HCT116 (cell line): Measurements from ENCODE around the gene KCNQ1OT1. TPM values are rescaled to one million over a fixed set of nuclear protein-coding genes. Genes with fewer than 3 reads are reported as not detected.

ENCODE experiments used
- ATAC-seq: fragments of 200-7000 bp; cut with Tn5 transposase; 2 replicates; pipeline ENCODE4 v1.9.1; 2020; ENCODE audit warnings: mild to moderate bottlenecking, moderate library complexity
- BruUV-seq: library from RNA; stranded (reverse); fragments of 400-500 nt; replicated peaks from 2 replicates; lab custom pipeline; 2021; lab: Mats Ljungman, UMichigan
- CTCF ChIA-PET: fragments of 300-600 bp; sonication (Branson Sonifier 250); formaldehyde crosslinking; loops from one replicate; lab custom pipeline; 2021; ENCODE audit warnings: antibody characterized with exemption; lab: Charles Lee
- POLR2A ChIA-PET: fragments of 300-600, 350-600 bp; sonication (Branson Sonifier 250); formaldehyde crosslinking; loops from one replicate; lab custom pipeline; 2021; ENCODE audit warnings: antibody characterized with exemption; lab: Charles Lee
- RAD21 ChIA-PET, 2 experiments: fragments of 300-600 bp; sonication (Branson Sonifier 250); formaldehyde crosslinking; loops; one replicate each; lab custom pipeline; 2023; ENCODE audit warnings: low total read pairs in 2 of 2; ENCODE audit not compliant: uncharacterized antibody in 2 of 2, unreplicated experiment in 2 of 2, low non-redundant PET in 1 of 2; lab: Charles Lee
- DNase-seq: peaks from one replicate; pipeline ENCODE4 v3.0.0-alpha.2; 2010; ENCODE audit warnings: low read depth, low spot score
- H2AFZ ChIP-seq: fragments of 200-600 bp; shearing (Covaris generic), sonication (generic); 2 replicates; pipeline ENCODE4 v1.6.1; 2017; ENCODE audit warnings: low read depth, mixed run types, mixed read lengths, antibody characterized with exemption, low read length; ENCODE audit not compliant: poor library complexity, severe bottlenecking
- H3K27ac ChIP-seq: 2 replicates; pipeline ENCODE4 v1.5.1; 2012; ENCODE audit warnings: low read depth, low read length
- H3K27me3 ChIP-seq: fragments of 200-600 bp; sonication (generic); 2 replicates; pipeline ENCODE4 v1.6.1; 2016; ENCODE audit warnings: mixed run types, low read length, mixed read lengths; ENCODE audit not compliant: insufficient read depth
- H3K36me3 ChIP-seq, 2 experiments: fragments of 200-500 bp in 1 of 2; fragments of 200-600 bp in 1 of 2; sonication (Bioruptor generic) in 1 of 2; sonication (generic) in 1 of 2; 2 replicates each; pipeline versions ENCODE4 v1.5.1 to v1.6.1; 2014 to 2016; ENCODE audit warnings: low read length in 2 of 2, inconsistent platforms in 1 of 2, mixed read lengths in 1 of 2, mixed run types in 1 of 2; ENCODE audit not compliant: insufficient read depth in 2 of 2, control insufficient read depth in 1 of 2
- H3K4me1 ChIP-seq, 2 experiments: fragments of 200-600 bp in 1 of 2; sonication (generic) in 1 of 2; 2 replicates each; pipeline versions ENCODE4 v1.5.1 to v1.6.1; 2012 to 2017; ENCODE audit warnings: low read length in 2 of 2, inconsistent platforms in 1 of 2, mild to moderate bottlenecking in 1 of 2, mixed read lengths in 1 of 2, mixed run types in 1 of 2, moderate library complexity in 1 of 2; ENCODE audit not compliant: insufficient read depth in 2 of 2, control insufficient read depth in 1 of 2
- H3K4me2 ChIP-seq: fragments of 200-600 bp; sonication (generic); 2 replicates; pipeline ENCODE4 v1.6.1; 2017; ENCODE audit warnings: mixed run types, low read length, mixed read lengths
- H3K4me3 ChIP-seq, 2 experiments: fragments of 200-600 bp in 1 of 2; sonication (generic) in 1 of 2; replicated peaks in 1 of 2; 2 replicates each; pipeline ENCODE4 v1.5.1; 2011 to 2016; ENCODE audit warnings: low read length in 2 of 2, control low read depth in 1 of 2, low read depth in 1 of 2, mild to moderate bottlenecking in 1 of 2, mixed read lengths in 1 of 2, mixed run types in 1 of 2
- H3K79me2 ChIP-seq: fragments of 200-600 bp; sonication (generic); 2 replicates; pipeline ENCODE4 v1.6.1; 2017; ENCODE audit warnings: mild to moderate bottlenecking, mixed run types, low read length, moderate library complexity, mixed read lengths; ENCODE audit not compliant: insufficient read depth
- H3K9ac ChIP-seq: fragments of 200-600 bp; sonication (generic); 2 replicates; pipeline ENCODE4 v1.6.1; 2016; ENCODE audit warnings: low read length, mixed read lengths
- H3K9me2 ChIP-seq: fragments of 200-600 bp; sonication (generic), shearing (Covaris generic); 2 replicates; pipeline ENCODE4 v1.6.1; 2017; ENCODE audit warnings: mixed run types, mild to moderate bottlenecking, moderate library complexity; ENCODE audit not compliant: insufficient read depth
- H3K9me3 ChIP-seq, 2 experiments: fragments of 200-500 bp in 1 of 2; fragments of 200-600 bp in 1 of 2; sonication (Bioruptor generic) in 1 of 2; sonication (generic) in 1 of 2; 2 replicates each; pipeline ENCODE4 v1.6.1; 2014 to 2017; ENCODE audit warnings: low read length in 2 of 2, mixed read lengths in 2 of 2, inconsistent platforms in 1 of 2, low read depth in 1 of 2, mild to moderate bottlenecking in 1 of 2, mixed run types in 1 of 2, moderate library complexity in 1 of 2; ENCODE audit not compliant: control insufficient read depth in 1 of 2, insufficient read depth in 1 of 2
- H4K20me1 ChIP-seq: fragments of 200-600 bp; sonication (generic), shearing (Covaris generic); 2 replicates; pipeline ENCODE4 v1.6.1; 2017; ENCODE audit warnings: mixed run types, mild to moderate bottlenecking, moderate library complexity; ENCODE audit not compliant: insufficient read depth
- ATF3 ChIP-seq: IDR thresholded peaks from 2 replicates; pipeline ENCODE4 v1.6.1; 2012
- CBX3 ChIP-seq: IDR thresholded peaks from 2 replicates; pipeline ENCODE4 v1.6.1; 2012; ENCODE audit warnings: low read depth
- CEBPB ChIP-seq: IDR thresholded peaks from 2 replicates; pipeline ENCODE4 v1.6.1; 2012; ENCODE audit warnings: low read depth
- EGR1 ChIP-seq: IDR thresholded peaks from 2 replicates; pipeline ENCODE4 v1.6.1; 2012; ENCODE audit warnings: low read depth
- ELF1 ChIP-seq: IDR thresholded peaks from 2 replicates; pipeline ENCODE4 v1.6.1; 2012; ENCODE audit warnings: low read depth, borderline replicate concordance
- EZH2 ChIP-seq: fragments of 200-600 bp; sonication (generic); IDR thresholded peaks from 2 replicates; pipeline ENCODE4 v1.6.1; 2017; ENCODE audit warnings: antibody characterized with exemption, mixed run types
- EZH2phosphoT487 ChIP-seq: fragments of 200-600 bp; IDR thresholded peaks from 2 replicates; pipeline ENCODE4 v1.6.1; 2018; ENCODE audit warnings: antibody characterized with exemption, borderline replicate concordance
- FOSL1 ChIP-seq: IDR thresholded peaks from 2 replicates; pipeline ENCODE4 v1.6.1; 2012; ENCODE audit warnings: low read depth
- MAX ChIP-seq: IDR thresholded peaks from 2 replicates; pipeline ENCODE4 v1.6.1; 2012
- POLR2AphosphoS5 ChIP-seq: IDR thresholded peaks from 2 replicates; pipeline ENCODE4 v1.6.1; 2011; ENCODE audit warnings: mild to moderate bottlenecking, low read depth, low read length, moderate library complexity
- RAD21 ChIP-seq: IDR thresholded peaks from 2 replicates; pipeline ENCODE4 v1.6.1; 2012; ENCODE audit warnings: low read depth, mild to moderate bottlenecking
- REST ChIP-seq: IDR thresholded peaks from 2 replicates; pipeline ENCODE4 v1.6.1; 2012; ENCODE audit warnings: low read depth
- SIN3A ChIP-seq: IDR thresholded peaks from 2 replicates; pipeline ENCODE4 v1.6.1; 2012; ENCODE audit warnings: low read depth
- SP1 ChIP-seq: IDR thresholded peaks from 2 replicates; pipeline ENCODE4 v1.6.1; 2012; ENCODE audit warnings: low read depth
- SRF ChIP-seq: IDR thresholded peaks from 2 replicates; pipeline ENCODE4 v1.6.1; 2012; ENCODE audit warnings: low read depth
- ZBTB33 ChIP-seq: IDR thresholded peaks from 2 replicates; pipeline ENCODE4 v1.6.1; 2011; ENCODE audit warnings: mild to moderate bottlenecking, low read length, moderate library complexity; ENCODE audit not compliant: insufficient replicate concordance; ENCODE audit errors: extremely low read depth
- ZFX ChIP-seq: fragments of 450-650 bp; IDR thresholded peaks from 2 replicates; pipeline ENCODE4 v1.6.1; 2017
- intact Hi-C: fragments of 100-400 bp; cut with micrococcal nuclease; formaldehyde crosslinking; loops from 2 replicates; pipeline ENCODE4 v1.10.0; 2022
- total RNA-seq: library from RNA; stranded (reverse); gene quantifications from one replicate; pipeline ENCODE4 v1.2.1, GENCODE V29; 2021; ENCODE audit not compliant: unreplicated experiment

Gene KCNQ1OT1
- total RNA-seq, 1 experiment from 2014 or later, result 1.1 TPM

GRCh38 chr11:2663506-2663905, 36.3 kb downstream of the KCNQ1OT1 start (continued):
- no peak for TF ChIP-seq ELF1
- TF ChIP-seq FOSL1, result no peak
- no peak for TF ChIP-seq SP1
- TF ChIP-seq ATF3, result no peak
- TF ChIP-seq RAD21, result no peak
- TF ChIP-seq MAX, result no peak

- no peaks in the 10 kb centered on the region for H3K36me3 ChIP-seq
- no peaks in the 10 kb centered on the region for H3K4me1 ChIP-seq
- no peaks in the 10 kb centered on the region for H3K9me2 ChIP-seq
- H3K9ac ChIP-seq, result no peak overlapping the region
- H3K4me3 ChIP-seq, result no peak overlapping the region
- no peak for DNase-seq
- ChIA-PET RAD21 (no interaction called here), POLR2A (no interaction called here), CTCF (no interaction called here)
- no peaks in the 10 kb centered on the region for H3K79me2 ChIP-seq
- H3K4me2 ChIP-seq, result no peak overlapping the region
- no peak overlapping the region for H2AFZ ChIP-seq
- no peak for ATAC-seq
- H4K20me1 ChIP-seq, result no peaks in the 10 kb centered on the region
- H3K27ac ChIP-seq, result no peak overlapping the region
- H3K9me3 ChIP-seq, result peaks cover 4% of the 10 kb centered on the region in 2 experiments; a peak in 2 of 4 replicates
- intact Hi-C loops, result no loop called here
- H3K27me3 ChIP-seq, result no peaks in the 10 kb centered on the region
- no TSS peak for BruUV-seq
- no peak for TF ChIP-seq SRF
- no peak for TF ChIP-seq EZH2
- TF ChIP-seq REST, result no peak
- TF ChIP-seq ZFX, result no peak
- TF ChIP-seq ELF1, result no peak
- TF ChIP-seq POLR2AphosphoS5, result no peak
- no peak for TF ChIP-seq ZBTB33
- no peak for TF ChIP-seq EZH2phosphoT487
- no peak for TF ChIP-seq CEBPB
- no peak for TF ChIP-seq EGR1
- TF ChIP-seq MAX, result no peak
- TF ChIP-seq CBX3, result no peak
- TF ChIP-seq SIN3A, result no peak
- no peak for TF ChIP-seq RAD21
- TF ChIP-seq FOSL1, result no peak
Observed at GRCh38 chr11:2662430-2663299, 37.1 kb downstream of the KCNQ1OT1 start.
